B cell (primary cell): Measurements from ENCODE around the gene ATXN1. TPM values are rescaled to one million over a fixed set of nuclear protein-coding genes. Genes with fewer than 3 reads are reported as not detected.
A peak's percentile ranks its signal among the peaks of the same experiment; 100 is the strongest.

Experiments
- ATAC-seq: fragments of 200-7000 bp; cut with Tn5 transposase; one replicate; pipeline ENCODE4 v1.10.0; 2021; ENCODE audit warnings: low read depth, mild to moderate bottlenecking, moderate number of reproducible peaks, moderate library complexity
- CTCF ChIA-PET: fragments of 350-600 bp; sonication (Branson Sonifier 250); formaldehyde crosslinking; loops from one replicate; lab custom pipeline; 2021; ENCODE audit warnings: antibody characterized with exemption, inconsistent platforms; lab: Charles Lee
- POLR2A ChIA-PET: fragments of 350-600 bp; sonication (Branson Sonifier 250); formaldehyde crosslinking; loops from one replicate; lab custom pipeline; 2021; ENCODE audit warnings: antibody characterized with exemption; lab: Charles Lee
- DNase-seq: peaks from one replicate; pipeline ENCODE4 v3.0.0; 2013
- H2AFZ ChIP-seq: 2 replicates; pipeline ENCODE4 v1.6.1; 2012; ENCODE audit warnings: mild to moderate bottlenecking, low read depth, low read length; ENCODE audit not compliant: insufficient read depth, poor library complexity, severe bottlenecking
- H3K27ac ChIP-seq, 2 donors: 1 replicate in 1 of 2; 2 replicates in 1 of 2; pipeline ENCODE4 v1.5.1; 2012 to 2013; ENCODE audit warnings: low read length in 2 of 2, mild to moderate bottlenecking in 2 of 2, moderate library complexity in 1 of 2
- H3K27me3 ChIP-seq, 4 experiments: fragments of 200-600 bp in 1 of 4; sonication (generic) in 1 of 4; replicated peaks in 1 of 4; 1 replicate in 2 of 4; 2 replicates in 2 of 4; pipeline versions ENCODE4 v1.6.1 to v1.7.0; 2013 to 2016; ENCODE audit warnings: low read length in 3 of 4, mild to moderate bottlenecking in 2 of 4, mixed read lengths in 1 of 4, moderate library complexity in 1 of 4; ENCODE audit not compliant: insufficient read depth in 4 of 4, control insufficient read depth in 3 of 4; ENCODE audit errors: control extremely low read depth in 1 of 4
- H3K36me3 ChIP-seq, 2 experiments: replicated peaks in 1 of 2; 1 replicate in 1 of 2; 2 replicates in 1 of 2; pipeline versions ENCODE4 v1.6.1 to v1.7.1; 2013; ENCODE audit warnings: low read length in 1 of 2; ENCODE audit not compliant: insufficient read depth in 2 of 2, control insufficient read depth in 1 of 2; ENCODE audit errors: control extremely low read depth in 1 of 2, extremely low read depth in 1 of 2
- H3K4me1 ChIP-seq, 2 donors: fragments of 200-600 bp in 1 of 2; sonication (generic) in 1 of 2; 1 replicate in 1 of 2; 2 replicates in 1 of 2; pipeline versions ENCODE4 v1.5.1 to v1.6.1; 2013 to 2017; ENCODE audit warnings: low read length in 2 of 2; ENCODE audit not compliant: control insufficient read depth in 2 of 2, insufficient read depth in 2 of 2
- H3K4me2 ChIP-seq: replicated peaks from 2 replicates; pipeline ENCODE3; 2012; ENCODE audit warnings: mild to moderate bottlenecking, low read depth, low read length; ENCODE audit not compliant: poor library complexity, severe bottlenecking
- H3K4me3 ChIP-seq, 5 experiments: fragments of 200-600 bp in 1 of 5; sonication (generic) in 1 of 5; 1 replicate in 3 of 5; 2 replicates in 2 of 5; pipeline versions ENCODE4 v1.5.1 to v1.7.0; 2011 to 2016; ENCODE audit warnings: low read length in 4 of 5, mild to moderate bottlenecking in 4 of 5, low read depth in 2 of 5, control low read depth in 1 of 5, moderate library complexity in 1 of 5; ENCODE audit not compliant: insufficient read depth in 1 of 5; ENCODE audit errors: control extremely low read depth in 1 of 5, extremely low read depth in 1 of 5
- H3K79me2 ChIP-seq: fragments of 200-600 bp; sonication (generic); one replicate; pipeline ENCODE4 v1.6.0; 2016; ENCODE audit warnings: low read length; ENCODE audit not compliant: control insufficient read depth, insufficient read depth
- H3K9ac ChIP-seq: fragments of 200-600 bp; sonication (generic); 2 replicates; pipeline ENCODE4 v1.6.1; 2017; ENCODE audit warnings: mild to moderate bottlenecking, low read length, moderate library complexity
- H3K9me3 ChIP-seq, 3 donors: one replicate each; pipeline versions ENCODE4 v1.6.1 to v1.7.1; 2013; ENCODE audit warnings: low read length in 2 of 3; ENCODE audit not compliant: control insufficient read depth in 2 of 3, insufficient read depth in 1 of 3; ENCODE audit errors: control extremely low read depth in 1 of 3
- H4K20me1 ChIP-seq: 2 replicates; pipeline ENCODE4 v1.6.0; 2012; ENCODE audit warnings: mild to moderate bottlenecking, low read length; ENCODE audit not compliant: insufficient read depth, control insufficient read depth, poor library complexity, severe bottlenecking
- H3K27ac Mint-ChIP-seq: one replicate; pipeline ENCODE4 v1.8.0; 2021; ENCODE audit warnings: mixed read lengths
- H3K27me3 Mint-ChIP-seq: one replicate; pipeline ENCODE4 v1.8.0; 2021; ENCODE audit warnings: mixed read lengths
- H3K4me1 Mint-ChIP-seq: one replicate; pipeline ENCODE4 v1.8.0; 2021; ENCODE audit warnings: mixed read lengths
- H3K4me3 Mint-ChIP-seq: one replicate; pipeline ENCODE4 v1.8.0; 2021; ENCODE audit warnings: mixed read lengths
- H3K9me3 Mint-ChIP-seq: one replicate; pipeline ENCODE4 v1.8.0; 2022; ENCODE audit warnings: mixed read lengths; ENCODE audit not compliant: insufficient read depth
- CTCF ChIP-seq: fragments of 200-600 bp; IDR thresholded peaks from one replicate; pipeline ENCODE4 v1.8.0; 2022; ENCODE audit warnings: antibody characterized with exemption, mild to moderate bottlenecking
- EZH2 ChIP-seq: IDR thresholded peaks from 2 replicates; pipeline ENCODE4 v1.6.1; 2012; ENCODE audit warnings: borderline replicate concordance, low read depth, mild to moderate bottlenecking, moderate library complexity, low read length; ENCODE audit not compliant: insufficient read depth, poor library complexity, severe bottlenecking
- WGBS: methylation state at CpG from one replicate; pipeline ENCODE4 v1.1.5; 2013; ENCODE audit warnings: missing lambda C conversion rate; ENCODE audit not compliant: insufficient coverage; 5-methylcytosine and 5-hydroxymethylcytosine counted together
- intact Hi-C: fragments of 100-400 bp; cut with micrococcal nuclease; formaldehyde crosslinking; loops from one replicate; pipeline ENCODE4 v1.10.0; 2022
- polyA plus RNA-seq: library from polyadenylated mRNA; depleted of rRNA; stranded (reverse); fragments of >200 nt; gene quantifications from 2 replicates; pipeline ENCODE4 v1.2.3, GENCODE V29; 2012
- total RNA-seq, 2 donors: library from RNA; stranded (reverse); fragments of 120-200 nt in 1 of 2; gene quantifications; 1 replicate in 1 of 2; 2 replicates in 1 of 2; pipeline versions ENCODE4 v1.2.3 to v1.2.4, GENCODE V29; 2013 to 2022

Gene ATXN1
- total and polyA plus RNA-seq, 2 donors (not counting 1 experiment from before 2014, with no cell fraction given), result 5.7 to 63.8 TPM

- ChIA-PET CTCF (interaction anchor here (1.4 kb wide), 1 partner anchor 251 kb away, joined by 4 read pairs; no protein-coding TSS in a partner anchor), POLR2A (no interaction called here)
- intact Hi-C loops, result no loop called here
- ATAC-seq, result no peak
- Mint-ChIP-seq H3K9me3 (peaks cover 3% of the 10 kb centered on the region), H3K4me1 (peaks cover 16% of the 10 kb centered on the region), H3K4me3 (no peak overlapping the region), H3K27me3 (no peaks in the 10 kb centered on the region), H3K27ac (no peak overlapping the region)
- Histone ChIP-seq H3K36me3 (no peaks in the 10 kb centered on the region), H3K27ac (no peak overlapping the region), H3K9me3 (peaks cover 0 to 2% (median 0%) of the 10 kb centered on the region in 3 donors), H3K4me3 (peak overlapping the region in 1 of 5 experiments; percentile 18), H3K27me3 (no peaks in the 10 kb centered on the region), H3K9ac (peak overlapping the region; percentile 17), H3K4me1 (no peaks in the 10 kb centered on the region), H3K4me2 (peak overlapping the region; percentile 27), H4K20me1 (no peaks in the 10 kb centered on the region), H3K79me2 (no peaks in the 10 kb centered on the region), H2AFZ (no peak overlapping the region)
- TF ChIP-seq CTCF (no peak), EZH2 (no peak)
- no peak for DNase-seq
- 85% methylated on average over 5 of the region's 12 CpGs for WGBS
These were observed 178.0 kb downstream of the ATXN1 start for GRCh38 chr6:16583144-16583762.

- no peaks in the 10 kb centered on the region for H3K36me3 ChIP-seq
- Mint-ChIP-seq H3K4me3 (no peak overlapping the region), H3K4me1 (peaks cover 12% of the 10 kb centered on the region), H3K27ac (no peak overlapping the region), H3K9me3 (peaks cover 3% of the 10 kb centered on the region), H3K27me3 (no peaks in the 10 kb centered on the region)
- H3K9me3 ChIP-seq, result peaks cover 0 to 2% (median 0%) of the 10 kb centered on the region in 3 donors
- no peak overlapping the region for H3K4me2 ChIP-seq
- ATAC-seq, result no peak
- CTCF ChIA-PET, result interaction anchor here (1.4 kb wide), 1 partner anchor 251 kb away, joined by 4 read pairs; no protein-coding TSS in a partner anchor
- no peak overlapping the region for H3K9ac ChIP-seq
- no peaks in the 10 kb centered on the region for H3K79me2 ChIP-seq
- H3K27ac ChIP-seq, result no peak overlapping the region
- intact Hi-C loops, result no loop called here
- no peaks in the 10 kb centered on the region for H3K27me3 ChIP-seq
- H3K4me3 ChIP-seq, result no peak overlapping the region
- DNase-seq, result no peak
- no CpG with 5 or more reads among the region's 3 CpGs for WGBS
- H3K4me1 ChIP-seq, result no peaks in the 10 kb centered on the region
- TF ChIP-seq CTCF, result no peak
- TF ChIP-seq EZH2, result no peak
- no peaks in the 10 kb centered on the region for H4K20me1 ChIP-seq
- POLR2A ChIA-PET, result no interaction called here
- no peak overlapping the region for H2AFZ ChIP-seq
These were observed 178.7 kb downstream of the ATXN1 start for GRCh38 chr6:16582446-16583143.
